GM13977 (cell line): ENCODE measurements around the gene TACC3.

ENCODE experiments used
- DNase-seq: peaks from one replicate; pipeline ENCODE4 v3.0.0; 2012; ENCODE audit warnings: low spot score
- in situ Hi-C: fragments of 300-500 bp; cut with MboI; formaldehyde crosslinking; loops from one replicate; pipeline ENCODE4 v1.12.0; 2022; ENCODE audit warnings: low sequenced_read_pairs, low pct_unique_long_range_greater_than_20kb, mixed read lengths, inconsistent platforms; ENCODE audit not compliant: unreplicated experiment
- TF ChIP-seq, protein P1 (sequence below): IDR thresholded peaks from 2 replicates; pipeline ENCODE4 v1.5.1; 2012; ENCODE audit warnings: mild to moderate bottlenecking, control low read depth; ENCODE audit not compliant: insufficient read depth; ENCODE audit errors: extremely low read depth, missing control alignments

TACC3 gene

DNA sequence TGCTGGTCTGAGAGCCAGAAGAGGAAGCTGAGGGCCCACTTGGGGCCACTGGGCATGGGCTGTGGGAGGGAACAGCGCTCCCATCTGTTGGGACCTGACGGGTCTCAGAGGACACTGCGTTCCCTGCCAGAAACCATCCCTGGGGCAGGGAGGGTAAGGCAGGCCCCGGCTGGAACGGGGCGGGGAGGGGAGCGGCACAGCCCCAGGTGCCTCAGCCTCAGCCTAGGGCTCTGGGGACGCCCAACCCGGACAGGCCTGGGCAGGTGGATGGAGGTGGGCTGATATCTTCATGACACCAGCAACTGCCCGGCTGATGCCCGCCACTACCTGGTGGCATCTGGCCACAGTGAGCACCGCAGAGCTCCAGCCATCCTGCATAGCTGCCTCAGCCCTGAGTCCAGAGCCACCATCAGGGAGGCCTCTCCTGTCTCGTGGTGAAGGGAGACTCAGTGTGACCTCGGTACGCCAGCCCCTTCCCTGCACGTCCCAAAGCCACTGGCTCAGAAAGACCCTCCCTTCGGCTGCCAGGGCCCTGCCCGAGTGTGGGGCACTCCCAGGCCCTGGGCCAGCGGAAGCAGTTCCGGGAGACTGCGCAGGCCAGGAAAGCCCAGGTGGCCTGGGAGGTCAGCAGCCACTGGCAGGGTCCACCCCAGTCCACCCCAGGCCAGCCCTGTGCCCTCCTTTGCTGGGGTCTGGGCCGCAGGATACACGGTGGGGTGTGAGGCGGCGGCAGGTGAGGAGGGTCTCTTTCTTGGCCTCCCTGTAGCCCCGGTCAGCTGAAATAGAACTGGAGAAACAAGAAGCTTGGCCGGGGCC lies 37.2 kb downstream of the TACC3 start:
- in situ Hi-C loops: no loop called here
- TF ChIP-seq, protein P1, sequence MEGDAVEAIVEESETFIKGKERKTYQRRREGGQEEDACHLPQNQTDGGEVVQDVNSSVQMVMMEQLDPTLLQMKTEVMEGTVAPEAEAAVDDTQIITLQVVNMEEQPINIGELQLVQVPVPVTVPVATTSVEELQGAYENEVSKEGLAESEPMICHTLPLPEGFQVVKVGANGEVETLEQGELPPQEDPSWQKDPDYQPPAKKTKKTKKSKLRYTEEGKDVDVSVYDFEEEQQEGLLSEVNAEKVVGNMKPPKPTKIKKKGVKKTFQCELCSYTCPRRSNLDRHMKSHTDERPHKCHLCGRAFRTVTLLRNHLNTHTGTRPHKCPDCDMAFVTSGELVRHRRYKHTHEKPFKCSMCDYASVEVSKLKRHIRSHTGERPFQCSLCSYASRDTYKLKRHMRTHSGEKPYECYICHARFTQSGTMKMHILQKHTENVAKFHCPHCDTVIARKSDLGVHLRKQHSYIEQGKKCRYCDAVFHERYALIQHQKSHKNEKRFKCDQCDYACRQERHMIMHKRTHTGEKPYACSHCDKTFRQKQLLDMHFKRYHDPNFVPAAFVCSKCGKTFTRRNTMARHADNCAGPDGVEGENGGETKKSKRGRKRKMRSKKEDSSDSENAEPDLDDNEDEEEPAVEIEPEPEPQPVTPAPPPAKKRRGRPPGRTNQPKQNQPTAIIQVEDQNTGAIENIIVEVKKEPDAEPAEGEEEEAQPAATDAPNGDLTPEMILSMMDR: no peak
- no peak for DNase-seq

DNA sequence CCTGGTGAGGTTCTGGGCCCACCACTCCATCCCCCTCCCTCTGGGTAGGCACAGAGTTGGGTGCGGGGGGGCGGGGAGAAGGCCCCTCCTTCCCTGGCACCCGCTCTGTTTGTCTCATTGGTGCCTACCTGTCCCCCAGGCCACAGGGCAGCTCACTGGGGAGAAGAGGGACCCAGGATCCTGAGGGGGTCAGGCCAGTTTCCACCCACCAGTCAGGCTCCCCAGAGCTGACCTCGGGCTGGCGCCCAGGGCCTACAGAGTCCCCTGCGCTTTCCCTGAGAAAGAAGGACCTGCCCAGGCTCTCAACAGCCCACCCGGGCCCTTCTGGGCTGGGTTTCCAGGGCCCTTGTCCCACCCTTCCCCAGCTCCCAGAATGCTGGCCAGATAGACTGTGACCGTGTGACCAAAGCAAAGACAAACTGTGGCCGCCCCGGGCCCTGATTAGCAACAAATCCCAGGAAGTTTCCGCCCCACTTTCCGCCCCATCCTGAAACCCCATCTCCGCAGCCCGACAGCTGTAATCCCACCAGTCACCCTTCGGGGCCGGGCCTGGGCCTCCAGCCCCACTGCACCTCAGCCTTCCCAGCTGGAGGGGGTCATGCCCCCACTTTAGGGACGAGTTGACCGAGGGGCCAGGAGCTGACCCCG lies 38.0 kb downstream of the TACC3 start:
- in situ Hi-C loops: no loop called here
- no peak for DNase-seq
- TF ChIP-seq, protein P1: no peak

DNA sequence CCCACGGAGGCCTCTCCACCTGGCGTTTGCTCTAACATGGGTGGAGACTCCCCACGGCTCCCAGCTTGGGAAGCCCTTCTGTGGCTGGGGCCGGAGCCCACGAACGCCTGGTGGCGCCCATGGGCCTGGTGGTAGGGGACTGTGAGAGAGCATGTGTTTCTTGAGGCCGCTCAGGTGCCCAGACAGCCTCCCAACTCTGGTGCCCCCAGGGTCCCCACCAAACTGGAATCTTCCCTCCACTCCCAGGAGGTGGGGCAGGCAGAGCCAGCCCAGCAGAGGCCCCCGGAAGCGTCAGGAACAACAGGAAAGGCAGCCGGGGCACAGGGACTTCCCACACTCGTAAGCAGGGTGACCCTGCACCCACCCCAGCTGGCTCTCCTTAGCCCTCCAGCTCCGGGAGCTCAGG lies 38.5 kb downstream of the TACC3 start:
- DNase-seq: no peak
- TF ChIP-seq, protein P1: peak; percentile 6
- in situ Hi-C loops: no loop called here

DNA sequence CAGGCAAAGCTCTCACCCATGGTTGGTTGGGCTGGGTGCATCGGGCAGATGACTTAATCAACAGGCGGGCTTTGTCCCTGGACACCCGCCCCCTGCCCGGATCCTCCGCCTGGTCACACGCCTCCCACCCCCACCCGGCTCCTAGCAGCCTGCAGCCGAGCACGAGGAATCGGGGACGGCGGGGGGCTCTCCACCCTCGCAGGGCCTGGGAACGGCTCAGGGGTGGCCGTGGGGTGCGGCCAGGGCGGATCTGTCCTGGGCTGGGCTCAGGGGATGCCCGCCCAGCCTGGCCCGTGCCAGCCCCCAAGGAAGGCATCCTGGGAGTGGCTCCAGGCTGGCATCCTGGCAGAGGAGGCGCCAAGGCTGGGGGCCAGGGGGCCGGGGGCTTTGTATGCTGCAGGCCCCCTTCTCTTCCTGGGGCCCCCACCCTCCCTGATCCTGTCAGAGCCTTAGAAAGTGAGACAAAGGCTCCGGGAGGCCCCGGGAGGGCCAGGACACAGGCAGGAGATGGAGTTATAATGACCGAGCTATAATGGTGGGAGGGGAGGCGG lies 39.3 kb downstream of the TACC3 start:
- TF ChIP-seq, protein P1: no peak
- in situ Hi-C loops: no loop called here

DNA sequence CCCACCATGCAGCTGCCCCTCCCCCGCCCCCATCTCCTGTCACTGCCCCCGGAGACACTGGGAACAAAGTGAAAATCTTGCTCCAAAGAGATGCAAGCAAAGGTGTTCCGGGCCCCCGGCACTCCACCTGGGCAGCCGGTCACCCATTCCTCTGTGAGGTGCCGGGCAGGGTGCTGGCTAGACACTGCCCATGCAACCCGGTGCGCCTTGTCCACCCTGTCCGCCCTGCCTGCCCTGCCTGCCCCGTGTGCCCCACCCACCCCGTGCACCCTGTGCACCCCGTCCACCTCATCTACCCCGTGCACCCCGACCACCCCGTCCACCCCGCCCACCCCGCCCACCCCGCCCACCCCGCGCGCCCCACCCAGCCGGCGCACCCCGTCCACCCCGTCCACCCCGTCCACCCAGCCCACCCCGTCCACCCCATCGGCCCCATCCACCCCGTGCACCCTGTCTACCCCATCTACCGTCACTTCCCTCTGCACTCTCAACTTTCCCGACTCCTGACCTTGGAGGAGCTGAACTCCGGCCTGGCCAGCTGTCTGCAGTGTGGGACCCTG lies 39.9 kb downstream of the TACC3 start:
- in situ Hi-C loops: no loop called here
- TF ChIP-seq, protein P1: no peak
- DNase-seq: no peak

More for the DNA sequence above, 39.3 kb downstream of the TACC3 start:
- DNase-seq: no peak

DNA sequence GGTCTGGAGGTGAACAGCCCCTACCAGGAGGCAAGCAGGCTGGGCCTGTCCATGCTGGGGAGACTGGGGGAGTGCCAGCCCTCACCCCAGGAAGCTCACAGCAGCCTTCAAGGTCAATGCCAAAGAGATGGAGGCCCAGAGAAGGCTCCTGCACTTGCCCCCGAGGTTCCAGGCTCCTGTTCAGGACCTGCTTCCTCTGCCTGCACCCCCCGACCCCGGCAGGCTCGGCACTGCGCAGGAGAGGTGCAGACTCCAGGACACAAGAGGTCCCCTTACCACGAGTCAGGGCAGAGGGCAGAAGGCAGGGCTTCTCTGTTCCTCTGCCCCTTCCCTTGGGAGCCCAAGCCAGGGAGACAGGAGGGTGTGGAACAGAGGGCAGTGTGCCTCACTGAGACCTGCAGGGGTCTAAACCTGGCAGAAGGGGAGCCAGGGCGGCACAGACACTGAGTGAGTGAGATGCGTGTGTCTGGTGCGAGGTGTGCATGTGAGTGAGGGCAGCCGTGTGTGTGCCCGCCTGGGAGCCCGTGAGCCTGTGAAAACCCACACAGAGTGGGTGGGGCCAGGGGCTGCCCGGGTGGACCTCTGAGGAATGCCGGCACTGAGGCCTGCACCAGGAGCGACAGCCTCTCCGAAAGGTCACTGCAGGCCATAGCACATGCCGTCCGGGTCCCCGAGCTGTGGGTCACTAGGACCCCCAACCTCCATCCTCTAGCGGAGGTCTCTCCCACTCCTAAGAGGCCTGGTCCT lies 41.1 kb downstream of the TACC3 start:
- TF ChIP-seq, protein P1: no peak
- in situ Hi-C loops: no loop called here
- no peak for DNase-seq
